Measurements from ENCODE around the gene SH3BP4. TPM values are rescaled to one million over a fixed set of nuclear protein-coding genes. Genes with fewer than 3 reads are reported as not detected.

The SH3BP4 gene
- total RNA-seq, 1 donor from 2014 or later: 53.4 TPM

GRCh38 chr2:235041221-235041917 is 89.6 kb downstream of the SH3BP4 start:
- Histone ChIP-seq H3K79me2 (ENCODE audit: low read depth) (peaks cover 69% of the 10 kb centered on the region), H3K36me3 (no peaks in the 10 kb centered on the region), H3F3A (ENCODE audit: low read depth) (no peaks in the 10 kb centered on the region), H3K9ac (no peak overlapping the region), H4K20me1 (ENCODE audit: low read depth) (peaks cover 36% of the 10 kb centered on the region), H3K27me3 (no peaks in the 10 kb centered on the region), H3K4me2 (no peak overlapping the region), H2AFZ (replicated peaks) (no peak overlapping the region), H3K9me3 (ENCODE audit: low read depth) (no peaks in the 10 kb centered on the region), H3K4me3 (no peak overlapping the region), H3K4me1 (peaks cover 6% of the 10 kb centered on the region), H3K27ac (no peak overlapping the region)
- Mint-ChIP-seq H3K4me1 (peaks cover 11% of the 10 kb centered on the region), H3K36me3 (peaks cover 63% of the 10 kb centered on the region), H3K27me3 (ENCODE audit: insufficient read depth, low read depth) (peaks cover 7% of the 10 kb centered on the region), H3K27ac (no peak overlapping the region), H3K4me3 (no peak overlapping the region), H3K9me3 (no peaks in the 10 kb centered on the region)
- TF ChIP-seq EZH2 (IDR thresholded peaks at IDR 0.05) (no peak), EZH2phosphoT487 (IDR thresholded peaks at IDR 0.05) (no peak)
- TF ChIP-seq, protein P1, sequence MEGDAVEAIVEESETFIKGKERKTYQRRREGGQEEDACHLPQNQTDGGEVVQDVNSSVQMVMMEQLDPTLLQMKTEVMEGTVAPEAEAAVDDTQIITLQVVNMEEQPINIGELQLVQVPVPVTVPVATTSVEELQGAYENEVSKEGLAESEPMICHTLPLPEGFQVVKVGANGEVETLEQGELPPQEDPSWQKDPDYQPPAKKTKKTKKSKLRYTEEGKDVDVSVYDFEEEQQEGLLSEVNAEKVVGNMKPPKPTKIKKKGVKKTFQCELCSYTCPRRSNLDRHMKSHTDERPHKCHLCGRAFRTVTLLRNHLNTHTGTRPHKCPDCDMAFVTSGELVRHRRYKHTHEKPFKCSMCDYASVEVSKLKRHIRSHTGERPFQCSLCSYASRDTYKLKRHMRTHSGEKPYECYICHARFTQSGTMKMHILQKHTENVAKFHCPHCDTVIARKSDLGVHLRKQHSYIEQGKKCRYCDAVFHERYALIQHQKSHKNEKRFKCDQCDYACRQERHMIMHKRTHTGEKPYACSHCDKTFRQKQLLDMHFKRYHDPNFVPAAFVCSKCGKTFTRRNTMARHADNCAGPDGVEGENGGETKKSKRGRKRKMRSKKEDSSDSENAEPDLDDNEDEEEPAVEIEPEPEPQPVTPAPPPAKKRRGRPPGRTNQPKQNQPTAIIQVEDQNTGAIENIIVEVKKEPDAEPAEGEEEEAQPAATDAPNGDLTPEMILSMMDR (IDR thresholded peaks at IDR 0.05): no peak
- DNase-seq (ENCODE audit: low spot score): no peak

DNA sequence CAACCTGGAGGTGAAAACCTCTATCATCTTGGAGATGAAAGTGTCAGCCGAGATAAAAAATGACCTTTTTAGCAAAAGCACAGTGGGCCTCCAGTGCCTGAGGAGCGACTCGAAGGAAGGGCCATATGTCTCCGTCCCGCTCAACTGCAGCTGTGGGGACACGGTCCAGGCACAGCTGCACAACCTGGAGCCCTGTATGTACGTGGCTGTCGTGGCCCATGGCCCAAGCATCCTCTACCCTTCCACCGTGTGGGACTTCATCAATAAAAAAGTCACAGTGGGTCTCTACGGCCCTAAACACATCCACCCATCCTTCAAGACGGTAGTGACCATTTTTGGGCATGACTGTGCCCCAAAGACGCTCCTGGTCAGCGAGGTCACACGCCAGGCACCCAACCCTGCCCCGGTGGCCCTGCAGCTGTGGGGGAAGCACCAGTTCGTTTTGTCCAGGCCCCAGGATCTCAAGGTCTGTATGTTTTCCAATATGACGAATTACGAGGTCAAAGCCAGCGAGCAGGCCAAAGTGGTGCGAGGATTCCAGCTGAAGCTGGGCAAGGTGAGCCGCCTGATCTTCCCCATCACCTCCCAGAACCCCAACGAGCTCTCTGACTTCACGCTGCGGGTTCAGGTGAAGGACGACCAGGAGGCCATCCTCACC is 90.2 kb downstream of the SH3BP4 start:
- H3K9me3 ChIP-seq (ENCODE audit: low read depth): no peaks in the 10 kb centered on the region
- H3K27me3 ChIP-seq: no peaks in the 10 kb centered on the region
- H3K4me1 ChIP-seq: peaks cover 6% of the 10 kb centered on the region
- peaks cover 68% of the 10 kb centered on the region for H3K36me3 Mint-ChIP-seq
- DNase-seq (ENCODE audit: low spot score): no peak
- no peak overlapping the region for H3K9ac ChIP-seq
- H4K20me1 ChIP-seq (ENCODE audit: low read depth): peaks cover 36% of the 10 kb centered on the region
- H2AFZ ChIP-seq (replicated peaks): no peak overlapping the region
- H3K4me3 Mint-ChIP-seq: no peak overlapping the region
- peaks cover 7% of the 10 kb centered on the region for H3K27me3 Mint-ChIP-seq (ENCODE audit: insufficient read depth, low read depth)
- TF ChIP-seq EZH2 (IDR thresholded peaks at IDR 0.05) (no peak), EZH2phosphoT487 (IDR thresholded peaks at IDR 0.05) (no peak)
- TF ChIP-seq, protein P1 (IDR thresholded peaks at IDR 0.05): no peak
- no peak overlapping the region for H3K4me3 ChIP-seq
- H3F3A ChIP-seq (ENCODE audit: low read depth): no peaks in the 10 kb centered on the region
- no peak overlapping the region for H3K4me2 ChIP-seq
- no peak overlapping the region for H3K27ac ChIP-seq
- no peaks in the 10 kb centered on the region for H3K9me3 Mint-ChIP-seq
- peaks cover 11% of the 10 kb centered on the region for H3K4me1 Mint-ChIP-seq
- no peak overlapping the region for H3K27ac Mint-ChIP-seq
- peaks cover 75% of the 10 kb centered on the region for H3K79me2 ChIP-seq (ENCODE audit: low read depth)
- no peaks in the 10 kb centered on the region for H3K36me3 ChIP-seq

- TF ChIP-seq, protein P1 (IDR thresholded peaks at IDR 0.05): no peak
- TF ChIP-seq EZH2 (IDR thresholded peaks at IDR 0.05) (no peak), EZH2phosphoT487 (IDR thresholded peaks at IDR 0.05) (no peak)
- H3K36me3 Mint-ChIP-seq: peaks cover 69% of the 10 kb centered on the region
- H3K4me1 Mint-ChIP-seq: peaks cover 16% of the 10 kb centered on the region
- Histone ChIP-seq H3F3A (ENCODE audit: low read depth) (no peaks in the 10 kb centered on the region), H2AFZ (replicated peaks) (no peak overlapping the region), H3K4me3 (no peak overlapping the region), H3K9ac (no peak overlapping the region), H3K4me2 (no peak overlapping the region), H3K36me3 (no peaks in the 10 kb centered on the region), H3K27me3 (no peaks in the 10 kb centered on the region), H3K27ac (no peak overlapping the region), H4K20me1 (ENCODE audit: low read depth) (peaks cover 36% of the 10 kb centered on the region), H3K79me2 (ENCODE audit: low read depth) (peaks cover 81% of the 10 kb centered on the region), H3K9me3 (ENCODE audit: low read depth) (no peaks in the 10 kb centered on the region), H3K4me1 (peaks cover 6% of the 10 kb centered on the region)
- H3K4me3 Mint-ChIP-seq: no peak overlapping the region
- no peak for DNase-seq (ENCODE audit: low spot score)
- no peaks in the 10 kb centered on the region for H3K9me3 Mint-ChIP-seq
- H3K27ac Mint-ChIP-seq: peak overlapping the region; percentile 37
- peaks cover 7% of the 10 kb centered on the region for H3K27me3 Mint-ChIP-seq (ENCODE audit: insufficient read depth, low read depth)
Observed at GRCh38 chr2:235042576-235043515, 91.0 kb downstream of the SH3BP4 start.

All from neural progenitor cell (in vitro differentiated cells).